GM12878 (cell line): ENCODE measurements around the gene LRSAM1. TPM values are rescaled to one million over a fixed set of nuclear protein-coding genes. Genes with fewer than 3 reads are reported as not detected.
A peak's percentile ranks its signal among the peaks of the same experiment; 100 is the strongest.

Experiments
- ATAC-seq: fragments of 200-7000 bp; cut with Tn5 transposase; 3 replicates; pipeline ENCODE4 v1.9.1; 2020; ENCODE audit warnings: mild to moderate bottlenecking, moderate library complexity
- BruUV-seq: library from RNA; stranded (reverse); fragments of 400-500 nt; replicated peaks from 2 replicates; lab custom pipeline; 2021; lab: Mats Ljungman, UMichigan
- CTCF ChIA-PET: fragments of 300-600 bp; sonication (Branson Sonifier 250); formaldehyde crosslinking; extraction: SDS; loops from one replicate; lab custom pipeline; 2021; ENCODE audit warnings: inconsistent platforms; lab: Yijun Ruan, JAX
- POLR2A ChIA-PET: fragments of 350-600 bp; formaldehyde crosslinking; extraction: SDS; loops from one replicate; lab custom pipeline; 2021; ENCODE audit warnings: inconsistent platforms; lab: Charles Lee
- RAD21 ChIA-PET: fragments of 300-600 bp; sonication (Branson Sonifier 250); formaldehyde crosslinking; loops from one replicate; lab custom pipeline; 2023; ENCODE audit warnings: antibody characterized with exemption; ENCODE audit not compliant: unreplicated experiment; lab: Charles Lee
- SMC1A ChIA-PET: fragments of 300-600 bp; sonication (Branson Sonifier 250); formaldehyde crosslinking; loops from one replicate; lab custom pipeline; 2023; ENCODE audit not compliant: unreplicated experiment, uncharacterized antibody; lab: Charles Lee
- DNase-seq: peaks from one replicate; pipeline ENCODE4 v3.0.0-alpha.2; 2011; ENCODE audit warnings: low read depth, low spot score
- FAIRE-seq: peaks from 3 replicates; lab custom pipeline; 2011; peaks lifted over from hg19 to GRCh38; lab: Jason Lieb, UNC
- H2AFZ ChIP-seq: 2 replicates; pipeline ENCODE4 v1.6.0; 2011; ENCODE audit warnings: low read depth, low read length, control low read depth; ENCODE audit not compliant: control insufficient read depth
- H3K27ac ChIP-seq: 2 replicates; pipeline ENCODE4 v1.5.1; 2011; ENCODE audit warnings: control low read depth; ENCODE audit not compliant: control insufficient read depth, insufficient read depth
- H3K27me3 ChIP-seq, 2 experiments: replicated peaks in 1 of 2; 2 replicates each; pipeline versions ENCODE4 v1.6.0 to v1.6.1; 2011; ENCODE audit warnings: low read length in 1 of 2; ENCODE audit not compliant: control insufficient read depth in 2 of 2, insufficient read depth in 2 of 2
- H3K36me3 ChIP-seq, 2 experiments: 2 replicates each; pipeline ENCODE4 v1.5.1; 2011; ENCODE audit warnings: low read length in 1 of 2; ENCODE audit not compliant: control insufficient read depth in 2 of 2, insufficient read depth in 2 of 2
- H3K4me1 ChIP-seq: 2 replicates; pipeline ENCODE4 v1.6.1; 2011; ENCODE audit warnings: mild to moderate bottlenecking, low read length, moderate library complexity, mixed read lengths; ENCODE audit not compliant: control insufficient read depth, insufficient read depth
- H3K4me2 ChIP-seq: 2 replicates; pipeline ENCODE4 v1.6.0; 2011; ENCODE audit warnings: control low read depth; ENCODE audit not compliant: control insufficient read depth, insufficient read depth
- H3K4me3 ChIP-seq: fragments of 200-600 bp; sonication (generic); 2 replicates; pipeline ENCODE4 v1.5.1; 2016
- H3K79me2 ChIP-seq: 2 replicates; pipeline ENCODE4 v1.6.0; 2011; ENCODE audit warnings: low read length; ENCODE audit not compliant: control insufficient read depth, insufficient read depth
- H3K9ac ChIP-seq: 2 replicates; pipeline ENCODE4 v1.8.0; 2011; ENCODE audit warnings: low read length, control low read depth, mixed read lengths; ENCODE audit not compliant: control insufficient read depth, insufficient read depth
- H3K9me3 ChIP-seq: replicated peaks from 3 replicates; pipeline ENCODE4 v1.5.1; 2011; ENCODE audit warnings: mild to moderate bottlenecking, low read length; ENCODE audit not compliant: control insufficient read depth, insufficient read depth
- H4K20me1 ChIP-seq: 2 replicates; pipeline ENCODE4 v1.6.0; 2011; ENCODE audit not compliant: control insufficient read depth, insufficient read depth
- ASH2L ChIP-seq: fragments of 300-600, 200-600 bp; sonication (generic); IDR thresholded peaks from 2 replicates; pipeline ENCODE4 v1.6.1; 2017; ENCODE audit warnings: low read depth, mild to moderate bottlenecking, borderline replicate concordance
- CBX3 ChIP-seq: fragments of 200-600 bp; sonication (generic); IDR thresholded peaks from 2 replicates; pipeline ENCODE4 v1.6.1; 2016; ENCODE audit warnings: low read depth, borderline replicate concordance
- CEBPZ ChIP-seq: fragments of 150-350 bp; IDR thresholded peaks from 2 replicates; pipeline ENCODE4 v1.6.1; 2016; ENCODE audit warnings: low read depth, low read length
- CHD2 ChIP-seq: IDR thresholded peaks from 2 replicates; pipeline ENCODE4 v1.6.1; 2011; ENCODE audit warnings: low read depth, low read length, improper control_type of control experiment, borderline replicate concordance
- CTCF ChIP-seq, 3 experiments: IDR thresholded peaks in 2 of 3; conservative IDR thresholded peaks in 1 of 3; 2 replicates each; pipeline ENCODE4 v1.5.1; 2011; ENCODE audit warnings: low read depth in 3 of 3, low read length in 3 of 3, mild to moderate bottlenecking in 3 of 3, control low read depth in 2 of 3, moderate library complexity in 2 of 3, inconsistent platforms in 1 of 3, mixed read lengths in 1 of 3; ENCODE audit not compliant: control insufficient read depth in 2 of 3, insufficient read depth in 1 of 3; ENCODE audit errors: extremely low read depth in 1 of 3
- EZH2 ChIP-seq: IDR thresholded peaks from 2 replicates; pipeline ENCODE4 v1.6.1; 2012; ENCODE audit warnings: low read depth, mild to moderate bottlenecking, control low read depth, inconsistent platforms, low read length, borderline replicate concordance; ENCODE audit not compliant: control insufficient read depth
- MEF2A ChIP-seq: IDR thresholded peaks from 2 replicates; pipeline ENCODE4 v1.6.1; 2011; ENCODE audit warnings: low read depth, mild to moderate bottlenecking, low read length, moderate library complexity; ENCODE audit not compliant: insufficient read depth
- USF1 ChIP-seq: IDR thresholded peaks from 2 replicates; pipeline ENCODE4 v1.6.1; 2011; ENCODE audit warnings: borderline replicate concordance, low read depth, mild to moderate bottlenecking, moderate library complexity, mixed read lengths, low read length; ENCODE audit not compliant: insufficient read depth; ENCODE audit errors: extremely low read length
- WRNIP1 ChIP-seq: IDR thresholded peaks from 2 replicates; pipeline ENCODE4 v1.6.1; 2011; ENCODE audit warnings: low read depth, low read length, improper control_type of control experiment, borderline replicate concordance
- WGBS: methylation state at CpG from one replicate; pipeline ENCODE4 v1.1.6; 2016; ENCODE audit warnings: low lambda C conversion rate; ENCODE audit not compliant: insufficient replicate concordance, insufficient coverage; ENCODE audit errors: missing lambda C conversion rate; 5-methylcytosine and 5-hydroxymethylcytosine counted together
- in situ Hi-C: fragments of 300-500 bp; cut with MboI; formaldehyde crosslinking; loops from 9 replicates; pipeline ENCODE4 v1.14.3; 2018; ENCODE audit warnings: mixed read lengths
- intact Hi-C: fragments of 100-400 bp; cut with micrococcal nuclease; formaldehyde crosslinking; loops from one replicate; pipeline ENCODE4 v1.14.2; 2022; ENCODE audit not compliant: unreplicated experiment
- polyA plus RNA-seq, 11 experiments: library from polyadenylated mRNA; depleted of rRNA in 4 of 11; unstranded in 6 of 11; stranded (reverse) in 5 of 11; fragments of >200 nt; fragmentation: Nextera tagmentation in 4 of 11; fragmentation: Illumina TruSeq in 1 of 11; extraction: Ambion mirVana in 4 of 11; extraction: Trizol in 1 of 11; gene quantifications; 1 replicate in 1 of 11; 2 replicates in 10 of 11; pipeline versions ENCODE4 v1.2.1 to v1.2.3, GENCODE V29; 2011 to 2016; ENCODE audit warnings: inconsistent platforms in 2 of 11, missing spikeins in 2 of 11, low read depth in 1 of 11
- total RNA-seq, 4 experiments: library from RNA; depleted of rRNA in 3 of 4; stranded (reverse); fragments of >200 nt in 3 of 4; fragmentation: Illumina TruSeq in 1 of 4; extraction: Trizol in 1 of 4; gene quantifications; 2 replicates each; pipeline versions ENCODE4 v1.2.1 to v1.2.3, GENCODE V29; 2013 to 2021

LRSAM1 gene
- total and polyA plus RNA-seq, 10 of the 15 experiments (the other 5 are each of a cell fraction or from before 2014, with no cell fraction given), result 0.14 to 23.4 (median 11.7) TPM

- peak; percentile 5 to 39 (median 39); a peak in 3 of 6 replicates for TF ChIP-seq CTCF (IDR thresholded peaks at IDR 0.05 in 2 of 3, conservative IDR thresholded peaks at IDR 0.05 in 1 of 3; ENCODE audit: control insufficient read depth in 2 of 3, extremely low read depth in 1 of 3, insufficient read depth in 1 of 3, low read depth in 3 of 3, low read length in 3 of 3)
- TF ChIP-seq USF1, result no peak
- intact Hi-C loops (no loop called here), in situ Hi-C loops (no loop called here)
- ChIA-PET SMC1A (no interaction called here), CTCF (no interaction called here), RAD21 (no interaction called here), POLR2A (no interaction called here)
- no peak for DNase-seq
- FAIRE-seq, result no peak
- Histone ChIP-seq H3K9me3 (peaks cover 13% of the 10 kb centered on the region; the same call in 2 of the 3 replicates), H3K27me3 (no peaks in the 10 kb centered on the region), H3K4me1 (peaks cover 8% of the 10 kb centered on the region), H3K4me2 (no peak overlapping the region), H4K20me1 (no peaks in the 10 kb centered on the region), H2AFZ (no peak overlapping the region), H3K79me2 (no peaks in the 10 kb centered on the region), H3K27ac (no peak overlapping the region), H3K9ac (no peak overlapping the region), H3K4me3 (no peak overlapping the region), H3K36me3 (no peaks in the 10 kb centered on the region)
- WGBS, result 82% methylated on average over 9 of the region's 9 CpGs
- no peak for ATAC-seq
- BruUV-seq, result no TSS peak
Measured at GRCh38 chr9:127523312-127523851, 72.1 kb downstream of the LRSAM1 start.

GRCh38 chr9:127524373-127524772 lies 73.1 kb downstream of the LRSAM1 start:
- no peaks in the 10 kb centered on the region for H3K79me2 ChIP-seq
- in situ Hi-C loops, result no loop called here
- POLR2A ChIA-PET, result no interaction called here
- peaks cover 13% of the 10 kb centered on the region; the same call in 2 of the 3 replicates for H3K9me3 ChIP-seq
- no peak for FAIRE-seq
- no peak for DNase-seq
- 38% methylated on average over 6 of the region's 6 CpGs for WGBS
- no peak overlapping the region for H2AFZ ChIP-seq
- CTCF ChIA-PET, result interaction anchor here (3.4 kb wide), 1 partner anchor 61 kb away, joined by 33 read pairs; no protein-coding TSS in a partner anchor
- H3K27ac ChIP-seq, result no peak overlapping the region
- no peaks in the 10 kb centered on the region for H3K27me3 ChIP-seq
- H3K9ac ChIP-seq, result no peak overlapping the region
- intact Hi-C loops, result no loop called here
- RAD21 ChIA-PET, result no interaction called here
- no peak overlapping the region for H3K4me3 ChIP-seq
- ATAC-seq, result no peak
- SMC1A ChIA-PET, result no interaction called here
- no peaks in the 10 kb centered on the region for H3K36me3 ChIP-seq
- H4K20me1 ChIP-seq, result no peaks in the 10 kb centered on the region
- no TSS peak for BruUV-seq
- H3K4me2 ChIP-seq, result no peak overlapping the region
- H3K4me1 ChIP-seq, result peaks cover under 1% of the 10 kb centered on the region; the same call in 1 of the 2 replicates
- TF ChIP-seq EZH2 (no peak), CBX3 (no peak), CHD2 (no peak), MEF2A (no peak), WRNIP1 (no peak), ASH2L (no peak), CEBPZ (no peak)
